H9 (cell line): ENCODE results near the gene LRRC42. TPM values are rescaled to one million over a fixed set of nuclear protein-coding genes. Genes with fewer than 3 reads are reported as not detected.

ENCODE experiments used
- DNase-seq: peaks from one replicate; pipeline ENCODE4 v3.0.0-alpha.2; 2017
- H2AFZ ChIP-seq: one replicate; pipeline ENCODE4 v1.6.1; 2013; ENCODE audit warnings: mild to moderate bottlenecking, low read length, control low read depth, moderate library complexity
- H2AK5ac ChIP-seq: 2 replicates; pipeline ENCODE4 v1.6.1; 2013; ENCODE audit warnings: low read length, control low read depth, mixed read lengths; ENCODE audit not compliant: insufficient read length
- H2BK120ac ChIP-seq: one replicate; pipeline ENCODE4 v1.6.1; 2013; ENCODE audit warnings: low read depth, mild to moderate bottlenecking, low read length, control low read depth, inconsistent platforms; ENCODE audit not compliant: poor library complexity, severe bottlenecking
- H2BK12ac ChIP-seq: 2 replicates; pipeline ENCODE4 v1.6.1; 2013; ENCODE audit warnings: low read length, control low read depth, mixed read lengths, low read depth; ENCODE audit not compliant: insufficient read length
- H2BK15ac ChIP-seq: 2 replicates; pipeline ENCODE4 v1.6.1; 2013; ENCODE audit warnings: low read depth, low read length, control low read depth
- H2BK20ac ChIP-seq: one replicate; pipeline ENCODE4 v1.6.1; 2013; ENCODE audit warnings: low read depth, mild to moderate bottlenecking, low read length, control low read depth, inconsistent platforms; ENCODE audit not compliant: poor library complexity, severe bottlenecking
- H2BK5ac ChIP-seq: 2 replicates; pipeline ENCODE4 v1.6.1; 2013; ENCODE audit warnings: low read length, control low read depth, mixed read lengths; ENCODE audit not compliant: insufficient read length
- H3K14ac ChIP-seq: 2 replicates; pipeline ENCODE4 v1.6.1; 2013; ENCODE audit warnings: low read length, control low read depth; ENCODE audit not compliant: insufficient read depth
- H3K18ac ChIP-seq: 2 replicates; pipeline ENCODE4 v1.6.1; 2013; ENCODE audit warnings: low read depth, mild to moderate bottlenecking, mixed read lengths, low read length, control low read depth; ENCODE audit not compliant: insufficient read length
- H3K23ac ChIP-seq: 2 replicates; pipeline ENCODE4 v1.6.1; 2013; ENCODE audit warnings: low read length, control low read depth, mixed read lengths, low read depth; ENCODE audit not compliant: insufficient read length
- H3K23me2 ChIP-seq: 2 replicates; pipeline ENCODE4 v1.6.1; 2013; ENCODE audit warnings: low read depth, mild to moderate bottlenecking, mixed read lengths, low read length, control low read depth; ENCODE audit not compliant: insufficient read length, poor library complexity, severe bottlenecking
- H3K27ac ChIP-seq: 2 replicates; pipeline ENCODE4 v1.5.1; 2013; ENCODE audit warnings: low read length, control low read depth, mixed read lengths, low read depth; ENCODE audit not compliant: insufficient read length
- H3K27me3 ChIP-seq: 2 replicates; pipeline ENCODE4 v1.6.1; 2013; ENCODE audit warnings: low read length, control low read depth, inconsistent platforms; ENCODE audit not compliant: insufficient read depth
- H3K4ac ChIP-seq: 2 replicates; pipeline ENCODE4 v1.6.1; 2013; ENCODE audit warnings: low read depth, mild to moderate bottlenecking, control low read depth, inconsistent platforms, low read length, moderate library complexity
- H3K4me1 ChIP-seq: 2 replicates; pipeline ENCODE4 v1.6.1; 2013; ENCODE audit warnings: low read length, control low read depth, inconsistent platforms; ENCODE audit not compliant: insufficient read depth
- H3K4me2 ChIP-seq: 2 replicates; pipeline ENCODE4 v1.6.1; 2013; ENCODE audit warnings: low read length, control low read depth, mixed read lengths; ENCODE audit not compliant: insufficient read length, insufficient read depth
- H3K56ac ChIP-seq: 2 replicates; pipeline ENCODE4 v1.6.1; 2013; ENCODE audit warnings: low read depth, mild to moderate bottlenecking, mixed read lengths, low read length, control low read depth; ENCODE audit not compliant: insufficient read length
- H3K79me1 ChIP-seq: 2 replicates; pipeline ENCODE4 v1.6.1; 2013; ENCODE audit warnings: low read depth, mild to moderate bottlenecking, moderate library complexity, low read length, control low read depth, inconsistent platforms; ENCODE audit not compliant: insufficient read depth, poor library complexity, severe bottlenecking
- H3K79me2 ChIP-seq: 2 replicates; pipeline ENCODE4 v1.6.1; 2013; ENCODE audit warnings: low read length, control low read depth, inconsistent platforms; ENCODE audit not compliant: insufficient read depth
- H3K9ac ChIP-seq: 2 replicates; pipeline ENCODE4 v1.6.1; 2013; ENCODE audit warnings: low read length, control low read depth, mixed read lengths; ENCODE audit not compliant: insufficient read length; ENCODE audit errors: extremely low read depth
- H3K9me3 ChIP-seq: one replicate; pipeline ENCODE4 v1.6.1; 2013; ENCODE audit warnings: low read depth, low read length, inconsistent platforms; ENCODE audit not compliant: control insufficient read depth
- H3T11ph ChIP-seq: one replicate; pipeline ENCODE4 v1.6.1; 2013; ENCODE audit warnings: mild to moderate bottlenecking, low read length, control low read depth, inconsistent platforms
- H4K20me1 ChIP-seq: one replicate; pipeline ENCODE4 v1.6.1; 2013; ENCODE audit not compliant: control insufficient read depth, insufficient read length, insufficient read depth
- H4K5ac ChIP-seq: 2 replicates; pipeline ENCODE4 v1.6.1; 2013; ENCODE audit warnings: low read depth, mild to moderate bottlenecking, mixed read lengths, low read length, control low read depth; ENCODE audit not compliant: insufficient read length
- H4K8ac ChIP-seq: replicated peaks from 2 replicates; pipeline ENCODE4 v1.6.1; 2013; ENCODE audit warnings: low read length, control low read depth, mixed read lengths, low read depth; ENCODE audit not compliant: insufficient read length
- H4K91ac ChIP-seq: 2 replicates; pipeline ENCODE4 v1.6.1; 2013; ENCODE audit warnings: low read depth, mild to moderate bottlenecking, moderate library complexity, mixed read lengths, low read length, control low read depth; ENCODE audit not compliant: insufficient read length
- H3K27ac Mint-ChIP-seq, 3 experiments: 2 replicates in 2 of 3; 3 replicates in 1 of 3; pipeline ENCODE4 v1.8.0; 2020 to 2021; ENCODE audit warnings: mixed read lengths in 3 of 3, mild to moderate bottlenecking in 1 of 3, moderate library complexity in 1 of 3
- H3K27me3 Mint-ChIP-seq: 2 replicates; pipeline ENCODE4 v1.8.0; 2021; ENCODE audit warnings: low read depth, mild to moderate bottlenecking, moderate library complexity, mixed read lengths
- H3K36me3 Mint-ChIP-seq, 3 experiments: 2 replicates in 2 of 3; 3 replicates in 1 of 3; pipeline ENCODE4 v1.8.0; 2020 to 2021; ENCODE audit warnings: low read depth in 3 of 3, mixed read lengths in 3 of 3; ENCODE audit not compliant: insufficient read depth in 1 of 3
- H3K4me1 Mint-ChIP-seq, 2 experiments: 2 replicates each; pipeline ENCODE4 v1.8.0; 2020; ENCODE audit warnings: mixed read lengths in 2 of 2
- H3K4me3 Mint-ChIP-seq, 2 experiments: 2 replicates in 1 of 2; 3 replicates in 1 of 2; pipeline ENCODE4 v1.8.0; 2020 to 2021; ENCODE audit warnings: mild to moderate bottlenecking in 2 of 2, mixed read lengths in 2 of 2, moderate library complexity in 1 of 2
- H3K9me3 Mint-ChIP-seq, 2 experiments: 2 replicates in 1 of 2; 3 replicates in 1 of 2; pipeline ENCODE4 v1.8.0; 2020; ENCODE audit warnings: mild to moderate bottlenecking in 2 of 2, mixed read lengths in 2 of 2, moderate library complexity in 1 of 2
- WGBS: extraction: QIAGEN DNeasy Blood & Tissue Kit; methylation state at CpG from one replicate; pipeline ENCODE4 v1.1.7; 2013; ENCODE audit warnings: missing lambda C conversion rate, low lambda C conversion rate, mixed read lengths; ENCODE audit not compliant: insufficient read length; ENCODE audit errors: extremely low coverage; 5-methylcytosine and 5-hydroxymethylcytosine counted together
- total RNA-seq: library from RNA; stranded (reverse); gene quantifications from 2 replicates; pipeline ENCODE4 v1.2.1, GENCODE V29; 2021
- TF ChIP-seq, protein P1 (sequence below): fragments of 200-600 bp; sonication (generic); conservative IDR thresholded peaks from 3 replicates; pipeline ENCODE4 v1.8.0; 2021; ENCODE audit warnings: antibody characterized with exemption, mild to moderate bottlenecking

LRRC42 gene
- total RNA-seq, 1 experiment from 2014 or later, result 36.3 TPM

DNA sequence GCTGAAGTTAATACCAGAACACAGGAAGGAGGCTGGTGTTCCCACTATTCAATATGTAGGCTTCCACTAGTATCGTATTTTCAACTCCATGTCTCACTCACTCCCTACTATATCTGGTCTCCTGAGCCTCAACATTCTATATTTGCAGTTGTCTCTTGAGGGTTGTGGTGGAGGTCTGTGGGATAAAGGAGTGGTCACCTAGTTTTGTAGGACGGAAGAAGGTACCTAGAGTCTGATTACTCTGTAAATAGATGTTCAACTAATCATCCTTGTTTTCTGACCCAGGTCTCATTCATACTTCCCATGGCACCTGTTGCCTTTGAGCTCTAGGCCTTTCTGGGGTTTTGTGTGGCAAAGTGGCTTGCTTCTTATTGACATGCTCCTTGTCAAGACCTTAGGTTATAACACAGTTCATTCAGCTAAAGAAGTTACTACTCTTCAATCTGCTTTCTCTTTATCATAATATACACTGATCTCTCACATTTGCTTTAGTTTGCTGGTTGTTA is 18.7 kb upstream of the LRRC42 start:
- Histone ChIP-seq H3K9ac (no peak overlapping the region), H3K79me2 (no peaks in the 10 kb centered on the region), H3K27ac (no peak overlapping the region), H2BK12ac (no peak overlapping the region), H3K56ac (no peak overlapping the region), H4K5ac (no peak overlapping the region), H2BK20ac (no peak overlapping the region), H3K23me2 (no peaks in the 10 kb centered on the region), H3K9me3 (no peaks in the 10 kb centered on the region), H2AK5ac (no peak overlapping the region), H3K23ac (no peak overlapping the region), H4K20me1 (no peaks in the 10 kb centered on the region), H3K79me1 (no peaks in the 10 kb centered on the region), H3K4ac (no peak overlapping the region), H2BK5ac (no peak overlapping the region), H4K8ac (no peak overlapping the region), H3K14ac (no peak overlapping the region), H2BK120ac (no peak overlapping the region), H2AFZ (no peak overlapping the region), H3K18ac (no peak overlapping the region), H3K4me2 (no peak overlapping the region), H3K4me1 (no peaks in the 10 kb centered on the region), H3K27me3 (no peaks in the 10 kb centered on the region), H4K91ac (no peak overlapping the region), H2BK15ac (no peak overlapping the region), H3T11ph (no peak overlapping the region)
- no peak overlapping the region for H3K4me3 Mint-ChIP-seq
- DNase-seq, result no peak
- WGBS, result no CpG with 5 or more reads among the region's 2 CpGs
- TF ChIP-seq, protein P1, sequence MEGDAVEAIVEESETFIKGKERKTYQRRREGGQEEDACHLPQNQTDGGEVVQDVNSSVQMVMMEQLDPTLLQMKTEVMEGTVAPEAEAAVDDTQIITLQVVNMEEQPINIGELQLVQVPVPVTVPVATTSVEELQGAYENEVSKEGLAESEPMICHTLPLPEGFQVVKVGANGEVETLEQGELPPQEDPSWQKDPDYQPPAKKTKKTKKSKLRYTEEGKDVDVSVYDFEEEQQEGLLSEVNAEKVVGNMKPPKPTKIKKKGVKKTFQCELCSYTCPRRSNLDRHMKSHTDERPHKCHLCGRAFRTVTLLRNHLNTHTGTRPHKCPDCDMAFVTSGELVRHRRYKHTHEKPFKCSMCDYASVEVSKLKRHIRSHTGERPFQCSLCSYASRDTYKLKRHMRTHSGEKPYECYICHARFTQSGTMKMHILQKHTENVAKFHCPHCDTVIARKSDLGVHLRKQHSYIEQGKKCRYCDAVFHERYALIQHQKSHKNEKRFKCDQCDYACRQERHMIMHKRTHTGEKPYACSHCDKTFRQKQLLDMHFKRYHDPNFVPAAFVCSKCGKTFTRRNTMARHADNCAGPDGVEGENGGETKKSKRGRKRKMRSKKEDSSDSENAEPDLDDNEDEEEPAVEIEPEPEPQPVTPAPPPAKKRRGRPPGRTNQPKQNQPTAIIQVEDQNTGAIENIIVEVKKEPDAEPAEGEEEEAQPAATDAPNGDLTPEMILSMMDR, result no peak
- no peaks in the 10 kb centered on the region for H3K27me3 Mint-ChIP-seq
- H3K9me3 Mint-ChIP-seq, result peaks cover 0 to 4% of the 10 kb centered on the region in 2 experiments; a peak in 3 of 5 replicates
- no peak overlapping the region; a peak in 2 of 7 replicates for H3K27ac Mint-ChIP-seq
- H3K4me1 Mint-ChIP-seq, result no peaks in the 10 kb centered on the region
- peaks cover 3 to 30% (median 23%) of the 10 kb centered on the region in 3 experiments for H3K36me3 Mint-ChIP-seq
